GM10266 (cell line): Measurements from ENCODE around the gene RPS6KA6.
"Not testable (repeated sequence)": the region's sequence is repeated elsewhere in the genome, so short reads cannot be mapped to it uniquely, and the experiment has no call there.

Experiments used
- DNase-seq: peaks from one replicate; pipeline ENCODE4 v3.0.0; 2012; ENCODE audit errors: extremely low spot score
- TF ChIP-seq, protein P1 (sequence below): IDR thresholded peaks from 2 replicates; pipeline ENCODE4 v1.5.1; 2012; ENCODE audit warnings: mild to moderate bottlenecking, low read depth; ENCODE audit not compliant: control insufficient read depth, insufficient read depth; ENCODE audit errors: missing control alignments

The RPS6KA6 gene

GRCh38 chrX:84099120-84099519 is 88.9 kb downstream of the RPS6KA6 start:
- TF ChIP-seq, protein P1, sequence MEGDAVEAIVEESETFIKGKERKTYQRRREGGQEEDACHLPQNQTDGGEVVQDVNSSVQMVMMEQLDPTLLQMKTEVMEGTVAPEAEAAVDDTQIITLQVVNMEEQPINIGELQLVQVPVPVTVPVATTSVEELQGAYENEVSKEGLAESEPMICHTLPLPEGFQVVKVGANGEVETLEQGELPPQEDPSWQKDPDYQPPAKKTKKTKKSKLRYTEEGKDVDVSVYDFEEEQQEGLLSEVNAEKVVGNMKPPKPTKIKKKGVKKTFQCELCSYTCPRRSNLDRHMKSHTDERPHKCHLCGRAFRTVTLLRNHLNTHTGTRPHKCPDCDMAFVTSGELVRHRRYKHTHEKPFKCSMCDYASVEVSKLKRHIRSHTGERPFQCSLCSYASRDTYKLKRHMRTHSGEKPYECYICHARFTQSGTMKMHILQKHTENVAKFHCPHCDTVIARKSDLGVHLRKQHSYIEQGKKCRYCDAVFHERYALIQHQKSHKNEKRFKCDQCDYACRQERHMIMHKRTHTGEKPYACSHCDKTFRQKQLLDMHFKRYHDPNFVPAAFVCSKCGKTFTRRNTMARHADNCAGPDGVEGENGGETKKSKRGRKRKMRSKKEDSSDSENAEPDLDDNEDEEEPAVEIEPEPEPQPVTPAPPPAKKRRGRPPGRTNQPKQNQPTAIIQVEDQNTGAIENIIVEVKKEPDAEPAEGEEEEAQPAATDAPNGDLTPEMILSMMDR, result no peak
- no peak for DNase-seq

GRCh38 chrX:84079479-84080197 is 108.4 kb downstream of the RPS6KA6 start:
- DNase-seq, result not testable (repeated sequence)

GRCh38 chrX:84078991-84079390 is 109.0 kb downstream of the RPS6KA6 start:
- DNase-seq, result no peak
- TF ChIP-seq, protein P1, result no peak

DNA sequence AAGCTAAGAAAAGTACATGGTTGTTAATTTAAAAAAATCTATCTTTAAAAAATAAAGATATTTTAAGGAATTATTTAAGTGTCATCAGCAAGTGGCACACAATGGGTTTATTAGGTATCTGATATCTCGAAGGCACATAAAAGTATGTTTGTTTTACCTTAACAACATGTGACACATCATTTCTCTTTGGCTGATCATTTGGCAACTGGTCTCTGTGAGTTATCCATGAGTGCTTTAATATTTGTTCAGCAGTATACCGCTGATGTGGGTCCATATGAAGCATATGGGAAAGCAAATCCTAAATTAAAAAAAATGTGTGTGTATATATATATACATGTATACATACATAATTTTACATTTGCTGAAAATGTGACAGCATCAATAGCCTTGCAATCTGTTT is 123.2 kb downstream of the RPS6KA6 start:
- TF ChIP-seq, protein P1, result no peak
- no peak for DNase-seq

GRCh38 chrX:84064164-84064563 is 123.8 kb downstream of the RPS6KA6 start:
- TF ChIP-seq, protein P1, result no peak
- DNase-seq, result no peak

DNA sequence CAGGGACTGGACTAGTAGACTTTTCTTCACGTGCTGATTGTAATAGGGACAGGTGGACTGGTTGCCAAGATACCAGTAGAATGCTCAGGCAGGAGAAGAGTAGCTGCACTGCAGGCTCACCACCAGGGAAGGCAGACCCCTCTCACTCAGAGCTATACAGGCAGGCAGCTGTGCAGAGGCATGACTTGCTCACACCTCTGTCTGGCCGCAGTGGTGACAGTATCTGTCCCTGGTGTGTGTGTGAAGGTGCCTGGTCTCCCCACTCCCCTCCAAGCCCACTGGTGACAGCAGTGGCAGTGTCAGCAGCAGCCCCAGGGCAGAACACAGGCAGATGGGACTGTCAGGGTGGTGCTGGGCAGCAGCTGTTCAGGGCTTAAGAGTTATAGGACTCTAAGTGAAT is 140.7 kb downstream of the RPS6KA6 start:
- TF ChIP-seq, protein P1, result no peak
- no peak for DNase-seq

GRCh38 chrX:84046403-84046984 is 141.5 kb downstream of the RPS6KA6 start:
- peak; percentile 2 for DNase-seq
- TF ChIP-seq, protein P1, result peak; percentile 66
